Stimulated activated CD8-positive, alpha-beta memory T cell treated with anti-CD3 and anti-CD28 coated beads, Interleukin-15, amount 100 ng/mL, for 1 hour (primary cell): ENCODE data around the gene MBNL1.
"Not testable (repeated sequence)": the region's sequence is repeated elsewhere in the genome, so short reads cannot be mapped to it uniquely, and the experiment has no call there.

Source experiments
- DNase-seq: peaks from one replicate; pipeline ENCODE4 v3.0.0-alpha.2; 2020; ENCODE audit warnings: low read depth

Gene MBNL1

DNA sequence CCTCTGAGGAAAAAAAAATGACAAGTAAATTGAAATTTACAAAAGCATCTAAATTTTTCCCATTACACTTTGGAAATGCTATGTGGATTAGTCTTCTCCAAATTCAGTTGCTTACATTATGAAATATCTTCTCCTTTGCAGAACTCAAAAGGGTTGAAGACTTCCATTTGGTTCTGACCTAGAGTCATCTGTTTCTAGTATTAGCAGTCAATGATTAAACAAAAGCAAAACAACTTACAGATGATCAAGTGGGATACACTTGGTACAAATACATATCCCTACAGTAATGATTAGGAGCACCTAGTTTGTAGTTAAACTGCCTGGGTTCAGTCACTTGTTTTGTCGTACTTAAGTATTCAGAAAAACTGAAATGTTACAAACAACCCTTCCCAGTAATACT lies 136.2 kb downstream of the MBNL1 start:
- DNase-seq: no peak

DNA sequence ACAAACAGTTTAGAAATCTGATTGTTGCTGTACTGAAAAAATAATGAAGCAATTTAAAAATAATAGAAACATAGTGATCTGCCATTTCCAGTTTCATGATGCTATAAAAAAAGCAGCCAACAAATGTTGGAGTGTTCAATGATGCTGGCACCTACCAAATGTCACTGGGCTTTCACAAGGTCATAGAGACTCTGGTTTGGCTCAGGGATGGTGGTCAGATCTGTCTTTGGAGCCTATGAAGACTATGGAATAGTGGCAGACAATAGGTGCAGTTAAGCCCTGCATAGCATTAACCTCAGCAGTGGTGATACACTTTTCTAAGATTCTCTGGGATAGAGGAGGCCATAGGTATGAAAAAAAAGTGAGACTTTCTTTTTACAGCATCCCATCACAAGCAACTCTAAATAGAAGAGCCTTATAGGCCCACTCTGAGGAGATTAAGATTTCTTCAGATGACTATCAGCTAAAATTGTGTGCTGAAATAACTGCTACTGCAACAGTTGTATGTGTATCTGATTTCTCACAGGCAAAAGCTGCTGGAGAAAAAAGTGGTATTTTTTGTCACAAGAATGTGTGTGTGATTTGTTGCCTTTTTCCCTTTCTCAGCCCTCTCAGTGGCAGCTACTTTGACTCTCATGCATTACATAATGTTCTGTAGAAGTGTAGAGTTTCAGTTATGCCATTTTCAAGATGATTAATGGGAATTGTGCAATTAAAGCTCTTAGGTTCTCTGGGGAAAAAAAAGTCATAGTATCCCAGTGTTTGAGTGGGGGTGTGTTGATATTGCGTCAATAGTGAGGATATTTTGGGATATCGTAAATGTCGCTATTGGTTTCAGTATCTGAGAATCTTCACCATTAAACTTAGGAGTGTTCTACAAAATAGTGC lies 137.4 kb downstream of the MBNL1 start:
- no peak for DNase-seq

DNA sequence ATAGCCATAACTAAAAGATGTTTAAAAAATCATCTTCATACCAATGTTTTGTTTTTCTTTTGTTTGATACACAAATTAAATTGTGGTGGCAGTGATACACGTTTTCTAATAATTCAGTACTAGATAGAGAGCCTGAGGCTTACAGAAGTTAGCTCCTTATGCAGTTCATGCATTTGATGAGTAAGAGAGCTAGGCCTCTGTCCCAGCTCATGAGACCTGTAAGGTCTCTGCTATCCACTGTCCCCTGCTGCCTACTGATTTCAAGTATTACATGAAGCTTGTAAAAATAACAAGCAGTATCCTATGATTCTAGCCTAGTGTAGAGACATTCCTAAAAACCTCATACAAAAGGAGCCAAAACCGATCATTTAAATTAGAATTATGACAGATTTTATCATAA lies 144.5 kb downstream of the MBNL1 start:
- no peak for DNase-seq

DNA sequence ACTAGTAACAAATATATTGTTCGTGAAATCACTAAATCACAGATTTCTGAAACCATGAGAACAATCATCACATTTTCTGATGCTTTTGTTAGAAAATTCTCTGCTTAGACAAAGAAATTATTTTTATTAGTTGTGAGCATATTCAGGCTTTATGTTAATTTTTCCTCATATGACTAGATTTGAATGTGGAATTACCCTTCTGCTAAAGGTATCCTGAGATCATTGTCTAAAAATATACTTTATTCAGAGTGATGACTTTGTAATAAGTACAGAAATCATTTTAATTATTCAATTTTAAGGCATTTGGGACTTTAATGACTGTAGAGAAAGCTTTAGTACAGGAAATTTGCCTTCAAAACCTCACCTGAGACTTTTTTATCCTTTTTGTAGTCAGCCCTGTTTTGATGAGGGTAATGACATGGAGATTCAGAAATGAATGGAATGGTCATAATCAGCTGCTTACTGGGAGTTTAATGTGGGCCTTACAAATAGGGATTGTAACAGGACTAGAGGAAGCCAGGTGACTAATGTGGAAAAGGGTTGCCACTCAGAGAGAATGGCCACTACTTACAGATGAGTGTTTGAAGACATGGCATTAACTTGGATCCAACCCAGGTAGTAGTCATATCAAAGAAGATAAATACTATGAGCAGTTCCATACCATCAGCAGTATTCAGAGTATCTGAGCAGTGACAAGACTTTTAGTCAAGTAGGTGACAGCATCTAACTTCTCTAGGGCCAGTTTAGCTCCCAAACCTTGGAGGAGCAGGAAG lies 148.3 kb downstream of the MBNL1 start:
- no peak for DNase-seq

DNA sequence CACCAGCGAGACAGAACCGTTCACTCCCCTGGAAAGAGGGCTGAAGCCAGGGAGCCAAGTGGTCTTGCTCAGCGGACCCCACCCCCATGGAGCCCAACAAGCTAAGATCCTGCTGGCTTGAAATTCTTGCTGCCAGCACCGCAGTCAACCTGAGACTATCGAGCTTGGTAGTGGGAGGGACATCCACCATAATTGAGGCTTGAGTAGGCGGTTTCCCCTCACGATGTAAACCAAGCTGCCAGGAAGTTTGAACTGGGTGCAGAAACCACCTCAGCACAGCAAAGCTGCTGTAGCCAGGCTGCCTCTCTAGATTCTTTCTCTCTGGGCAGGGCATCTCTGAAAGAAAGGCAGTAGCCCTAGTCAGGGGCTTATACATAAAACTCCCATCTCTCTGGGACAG lies 151.0 kb downstream of the MBNL1 start:
- no peak for DNase-seq

DNA sequence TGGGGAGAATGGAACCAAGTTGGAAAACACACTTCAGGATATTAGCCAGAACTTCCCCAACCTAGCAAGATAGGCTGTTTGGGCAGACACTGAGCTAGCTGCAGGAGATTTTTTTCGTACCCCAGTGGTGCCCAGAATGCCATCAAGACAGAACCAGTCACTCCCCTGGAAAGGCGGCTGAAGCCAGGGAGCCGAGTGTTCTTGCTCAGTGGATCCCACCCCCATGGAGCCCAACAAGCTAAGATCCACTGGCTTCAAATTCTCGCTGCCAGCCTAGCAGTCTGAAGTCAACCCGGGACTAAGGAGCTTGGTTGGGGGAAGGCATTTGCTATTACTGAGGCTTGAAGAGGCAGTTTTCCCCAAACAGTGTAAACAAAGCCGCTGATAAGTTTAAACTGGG lies 152.4 kb downstream of the MBNL1 start:
- no peak for DNase-seq

DNA sequence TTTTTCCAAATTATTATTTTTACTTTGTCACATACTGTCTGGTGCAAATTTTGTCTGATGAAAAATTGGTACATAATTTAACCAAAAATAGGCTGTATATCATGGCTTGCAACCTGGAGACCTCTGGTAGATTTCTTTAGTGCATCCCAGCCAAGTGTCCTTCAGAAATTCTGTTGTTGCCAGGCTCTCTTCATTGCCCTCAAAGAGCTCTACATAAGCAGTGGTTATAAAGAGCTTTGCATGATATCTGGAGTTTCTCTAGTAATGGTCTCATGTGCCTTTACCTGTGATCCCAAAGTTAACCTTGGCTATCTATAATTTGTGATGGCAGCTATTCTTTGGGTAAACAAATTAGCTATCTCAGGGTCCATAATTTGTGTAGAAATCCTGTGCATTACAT lies 157.7 kb downstream of the MBNL1 start:
- no peak for DNase-seq

DNA sequence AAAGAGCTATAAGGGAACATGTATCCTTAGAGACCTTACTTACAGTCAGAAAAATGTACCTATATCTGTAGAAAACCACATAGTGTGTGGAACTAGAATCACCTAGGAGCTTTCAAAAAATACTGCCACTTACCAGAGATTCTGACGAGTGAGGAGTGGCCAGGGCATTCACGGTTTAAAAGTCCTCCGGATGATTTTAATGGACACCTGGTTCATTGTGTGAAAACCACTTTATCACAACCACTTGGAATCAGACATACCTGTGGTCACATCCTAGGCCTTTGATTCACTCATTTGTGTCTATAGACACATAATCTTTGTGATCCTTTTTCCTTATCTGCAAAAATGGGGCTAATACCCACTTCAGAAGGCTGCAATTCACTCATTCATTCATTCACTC lies 159.8 kb downstream of the MBNL1 start:
- no peak for DNase-seq

DNA sequence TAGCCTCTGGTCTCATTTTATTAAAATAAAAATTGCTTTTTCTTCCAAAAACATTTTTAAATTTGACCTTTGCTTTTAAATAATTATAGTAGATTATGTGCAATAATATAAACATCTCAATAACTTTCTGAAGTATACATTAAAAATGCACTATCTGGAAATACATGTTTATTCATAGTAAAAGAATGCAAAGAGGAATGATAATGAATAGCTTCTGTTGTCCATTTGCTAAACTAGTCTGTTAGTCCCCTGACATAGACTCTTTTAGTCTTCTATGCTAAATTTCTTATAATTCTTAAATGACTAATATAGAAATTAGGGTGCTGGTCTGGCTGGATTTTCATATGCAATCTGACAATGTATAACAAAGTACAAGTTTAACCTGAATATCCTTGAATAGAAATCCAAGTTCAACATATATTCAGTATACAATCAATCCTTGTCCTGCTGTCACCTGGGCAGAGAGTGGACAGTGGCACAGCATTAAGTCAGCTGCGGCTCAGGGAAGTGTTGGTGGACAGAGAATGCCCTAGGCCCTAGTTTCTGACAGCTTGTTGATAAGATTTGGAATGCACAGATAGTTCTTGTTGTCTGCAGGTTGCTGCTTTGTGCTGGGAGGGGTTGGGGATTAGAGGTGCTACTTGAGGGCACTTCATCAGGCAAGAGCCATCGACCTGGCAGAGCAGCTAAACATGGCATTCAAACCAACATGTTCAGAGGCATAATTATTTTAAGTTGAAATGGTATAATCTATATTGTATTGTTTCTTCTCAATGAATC lies 161.7 kb downstream of the MBNL1 start:
- no peak for DNase-seq

DNA sequence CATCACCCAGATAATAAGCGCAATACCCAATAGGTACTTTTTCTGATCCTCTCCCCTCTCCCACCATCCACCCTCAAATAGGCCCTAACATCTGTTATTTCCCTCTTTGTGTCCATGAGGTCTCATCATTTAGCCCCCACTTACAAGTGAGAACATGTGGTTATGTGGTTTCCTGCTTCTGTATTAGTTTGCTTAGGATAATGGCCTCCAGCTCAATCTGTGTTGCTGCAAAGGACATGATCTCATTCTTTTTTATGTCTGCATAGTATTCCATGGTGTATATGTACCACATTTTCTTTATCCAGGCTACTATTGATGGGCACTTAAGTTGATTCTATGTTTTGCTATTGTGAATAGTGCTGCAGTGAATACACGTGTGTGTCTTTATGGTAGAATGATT lies 165.4 kb downstream of the MBNL1 start:
- no peak for DNase-seq

DNA sequence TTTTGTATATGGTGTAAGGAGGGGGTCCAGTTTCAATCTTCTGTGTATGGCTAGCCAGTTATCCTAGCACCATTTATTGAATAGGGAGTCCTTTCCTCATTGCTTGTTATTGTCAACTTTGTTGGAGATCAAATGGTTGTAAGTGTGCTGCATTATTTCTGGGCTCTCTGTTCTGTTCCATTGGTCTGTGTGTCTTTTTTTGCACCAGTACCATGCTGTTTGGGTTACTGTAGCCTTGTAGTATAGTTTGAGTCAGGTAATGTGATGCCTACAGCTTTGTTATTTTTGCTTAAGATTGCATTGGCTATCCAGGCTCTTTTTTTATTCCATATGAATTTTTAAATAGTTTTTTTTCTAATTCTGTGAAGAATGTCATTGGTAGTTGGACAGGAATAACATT lies 166.5 kb downstream of the MBNL1 start:
- not testable (repeated sequence) for DNase-seq

DNA sequence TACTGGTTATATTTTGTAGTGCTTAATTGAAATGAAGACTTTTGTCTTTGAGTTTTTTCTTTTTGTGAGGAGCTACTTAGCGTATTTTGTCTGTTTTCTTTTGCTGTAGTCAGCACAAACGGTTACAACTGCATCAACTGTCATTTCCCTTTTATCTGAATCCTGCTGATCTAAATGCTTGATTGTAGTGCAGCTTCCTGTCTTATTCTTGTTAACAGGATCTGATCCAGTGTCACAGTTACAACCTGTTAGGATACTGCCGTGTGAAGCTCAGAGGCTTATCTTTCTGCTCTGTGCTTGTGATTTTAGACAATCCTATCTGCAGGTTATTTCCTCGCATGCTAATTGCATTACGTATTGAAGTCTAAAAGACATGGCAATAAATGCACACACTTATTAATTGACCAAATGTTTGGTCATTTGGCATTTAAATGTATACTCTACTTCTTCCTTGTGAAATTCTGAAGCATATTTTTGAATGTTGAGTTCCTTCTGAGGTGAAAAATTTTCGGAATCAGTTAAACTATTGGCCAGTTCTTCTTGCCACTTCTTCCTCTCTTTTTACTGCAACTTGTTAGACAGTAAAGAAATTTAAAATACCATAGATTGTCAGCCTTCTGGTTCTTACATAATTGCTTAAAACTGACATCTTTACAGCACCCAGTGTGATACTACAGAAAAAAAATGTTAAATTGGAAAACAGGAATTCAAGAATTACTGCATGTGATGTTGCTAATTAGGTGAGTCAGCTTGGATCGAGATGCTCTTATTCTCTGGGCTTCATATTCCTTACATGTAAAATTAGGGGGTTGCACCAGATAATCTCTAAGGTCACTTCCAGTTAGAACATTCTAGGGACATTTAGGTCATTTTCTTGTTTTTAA lies 168.2 kb downstream of the MBNL1 start:
- no peak for DNase-seq

DNA sequence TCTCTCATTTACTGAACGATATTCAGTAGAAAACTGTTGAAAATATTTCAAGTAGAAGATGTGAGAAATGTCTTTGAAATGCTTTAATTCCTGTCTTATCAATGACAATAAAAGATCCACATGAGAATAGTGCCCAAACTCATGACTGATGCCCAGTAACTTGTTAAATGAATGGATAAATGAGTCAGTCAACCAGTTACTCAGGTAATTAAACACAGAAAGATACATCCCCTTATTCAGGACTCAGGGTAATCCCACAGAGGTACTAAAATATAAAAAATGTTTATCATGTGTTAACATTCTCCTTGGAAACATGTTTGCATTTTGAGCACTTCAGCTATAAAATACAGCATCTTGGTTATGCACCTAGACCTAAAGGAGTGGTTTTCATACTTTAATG lies 169.5 kb downstream of the MBNL1 start:
- no peak for DNase-seq

DNA sequence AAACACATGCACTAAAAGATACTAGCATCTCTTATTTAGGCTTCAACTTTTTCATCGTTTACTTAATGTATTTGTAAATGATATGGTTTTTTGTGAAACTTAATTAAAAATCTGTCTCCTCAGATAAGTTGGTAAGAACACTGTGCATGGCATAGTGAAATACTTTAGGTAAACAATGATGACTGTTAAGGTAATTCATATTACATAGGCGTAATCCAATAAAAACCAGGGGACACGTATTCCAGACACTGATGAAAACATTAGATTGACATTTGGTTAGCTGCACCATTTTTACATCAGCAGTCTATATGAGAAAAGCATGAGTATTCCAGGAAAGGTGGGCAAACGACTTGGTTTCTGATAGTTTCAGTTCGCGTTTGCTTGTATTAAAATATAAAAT lies 170.0 kb downstream of the MBNL1 start:
- DNase-seq: no peak

DNA sequence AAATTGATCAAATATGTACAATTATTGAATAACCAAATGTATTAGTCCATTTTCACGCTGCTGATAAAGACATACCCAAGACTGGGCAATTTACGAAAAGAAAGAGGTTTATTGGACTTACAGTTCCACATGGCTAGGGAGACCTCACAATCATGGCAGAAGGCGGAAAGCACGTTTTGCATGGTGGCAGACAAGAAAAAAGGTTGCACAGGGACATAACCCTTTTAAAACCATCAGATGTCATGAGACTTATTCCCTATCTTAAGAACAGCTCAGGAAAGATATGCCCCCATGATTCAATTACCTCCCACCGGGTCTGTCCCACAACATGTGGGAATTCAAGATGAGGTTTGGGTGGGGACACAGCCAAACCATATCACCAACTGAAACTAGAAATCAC lies 171.5 kb downstream of the MBNL1 start:
- DNase-seq: not testable (repeated sequence)

DNA sequence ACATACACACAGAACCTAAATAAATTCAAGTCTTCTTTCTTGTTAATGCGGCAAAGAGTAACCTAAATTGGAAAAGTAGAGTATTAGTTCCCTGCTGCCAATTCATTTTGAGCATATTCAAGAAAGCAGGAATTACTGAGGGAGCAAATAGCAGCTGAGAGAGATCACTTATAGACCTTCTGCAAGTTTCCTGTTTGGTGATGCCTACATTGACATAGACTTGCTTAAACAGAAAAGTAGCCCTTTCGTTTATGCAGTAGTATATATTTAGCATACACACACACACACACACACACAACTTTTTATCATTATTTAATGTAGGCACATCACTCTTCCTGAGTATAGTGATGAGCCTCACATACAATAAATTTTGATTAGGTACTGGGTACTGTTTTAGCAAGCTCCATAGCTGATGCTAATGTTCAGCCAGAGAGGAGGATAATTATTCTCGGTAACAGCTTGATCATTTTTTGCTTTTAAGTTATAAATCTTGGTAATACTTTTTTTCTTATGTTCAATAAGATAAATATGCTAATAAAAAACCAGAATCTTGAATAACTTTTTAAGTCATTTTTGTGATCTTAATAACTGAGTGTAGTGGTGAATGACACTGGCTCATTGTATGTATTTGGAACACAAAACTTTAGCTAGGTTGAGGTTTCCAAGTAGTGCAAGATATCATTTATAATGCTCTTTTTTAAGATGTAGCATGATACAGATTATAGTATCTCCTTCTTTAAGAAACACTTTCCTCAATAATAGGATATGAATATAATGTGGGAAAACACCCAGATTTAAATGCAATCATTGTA lies 174.7 kb downstream of the MBNL1 start:
- no peak for DNase-seq

DNA sequence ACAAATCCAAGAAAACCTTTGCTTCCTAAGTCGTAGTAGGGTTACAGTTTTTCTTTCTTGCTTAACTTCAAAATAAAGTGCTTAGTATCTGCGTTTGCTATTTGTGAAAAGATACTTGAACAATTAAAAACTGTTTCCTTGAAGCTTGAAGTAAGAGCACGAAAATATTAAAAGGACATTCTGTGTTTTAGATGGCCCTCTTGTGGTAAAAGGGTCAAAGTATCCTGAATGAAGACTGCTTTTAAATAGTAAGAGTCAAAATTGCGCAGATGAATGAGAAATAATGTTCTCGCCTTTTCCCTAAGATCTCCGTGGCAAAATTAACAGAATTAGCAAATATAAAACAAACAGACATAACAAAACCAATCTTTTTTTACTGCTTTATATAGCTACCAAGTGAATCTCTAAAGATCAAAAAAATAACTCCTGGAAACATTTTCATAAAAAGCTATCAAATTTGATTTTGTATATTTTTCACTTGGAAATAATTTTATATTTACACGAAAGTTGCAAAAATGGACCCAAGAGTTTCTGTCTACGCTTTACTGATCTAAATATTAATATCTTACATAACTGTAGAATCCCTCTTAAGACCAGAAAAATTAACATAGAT lies 175.4 kb downstream of the MBNL1 start:
- no peak for DNase-seq

DNA sequence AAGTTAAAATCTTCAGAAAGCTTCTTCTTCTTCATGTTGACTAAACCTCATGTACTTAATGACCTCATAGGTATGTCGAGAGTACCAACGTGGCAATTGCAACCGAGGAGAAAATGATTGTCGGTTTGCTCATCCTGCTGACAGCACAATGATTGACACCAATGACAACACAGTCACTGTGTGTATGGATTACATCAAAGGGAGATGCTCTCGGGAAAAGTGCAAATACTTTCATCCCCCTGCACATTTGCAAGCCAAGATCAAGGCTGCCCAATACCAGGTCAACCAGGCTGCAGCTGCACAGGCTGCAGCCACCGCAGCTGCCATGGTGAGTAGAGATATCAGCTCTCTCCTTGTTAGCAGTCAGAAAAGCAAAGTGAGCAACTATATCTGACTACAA lies 176.5 kb downstream of the MBNL1 start:
- DNase-seq: no peak

DNA sequence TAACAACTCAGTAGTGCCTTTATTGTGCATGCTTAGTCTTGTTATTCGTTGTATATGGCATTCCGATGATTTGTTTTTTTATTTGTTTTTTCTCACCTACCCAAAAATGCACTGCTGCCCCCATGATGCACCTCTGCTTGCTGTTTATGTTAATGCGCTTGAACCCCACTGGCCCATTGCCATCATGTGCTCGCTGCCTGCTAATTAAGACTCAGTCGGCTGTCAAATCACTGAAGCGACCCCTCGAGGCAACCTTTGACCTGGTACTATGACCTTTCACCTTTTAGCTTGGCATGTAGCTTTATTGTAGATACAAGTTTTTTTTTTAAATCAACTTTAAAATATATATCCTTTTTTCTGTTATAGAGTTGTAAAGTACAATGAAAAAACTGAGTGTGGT lies 177.8 kb downstream of the MBNL1 start:
- no peak for DNase-seq

DNA sequence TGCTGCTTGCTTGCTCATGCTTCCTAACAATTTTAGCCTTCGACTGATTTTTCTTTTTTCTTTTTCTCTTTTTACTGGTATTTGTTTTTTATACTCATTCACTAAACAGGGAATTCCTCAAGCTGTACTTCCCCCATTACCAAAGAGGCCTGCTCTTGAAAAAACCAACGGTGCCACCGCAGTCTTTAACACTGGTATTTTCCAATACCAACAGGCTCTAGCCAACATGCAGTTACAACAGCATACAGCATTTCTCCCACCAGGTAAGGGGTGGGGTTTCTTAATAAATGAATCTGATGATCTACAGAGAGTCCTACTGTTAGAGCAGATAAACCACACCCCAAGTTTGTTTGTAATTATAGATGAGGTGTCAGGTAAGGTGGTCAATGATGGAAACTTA lies 178.8 kb downstream of the MBNL1 start:
- no peak for DNase-seq
